NCI-H2196 (cell line): ENCODE results near the gene DGKI.

Experiments
- DNase-seq: peaks from one replicate; lab custom pipeline; 2025; ENCODE audit not compliant: unreplicated experiment; lab: John Stamatoyannopoulos, UW

Gene DGKI

GRCh38 chr7:137386966-137387365, 459.8 kb downstream of the DGKI start:
- no peak for DNase-seq

- DNase-seq, result no peak
Measured at GRCh38 chr7:137381045-137381444, 465.7 kb downstream of the DGKI start.

GRCh38 chr7:137373507-137373906, 473.3 kb downstream of the DGKI start:
- DNase-seq, result no peak

DNA sequence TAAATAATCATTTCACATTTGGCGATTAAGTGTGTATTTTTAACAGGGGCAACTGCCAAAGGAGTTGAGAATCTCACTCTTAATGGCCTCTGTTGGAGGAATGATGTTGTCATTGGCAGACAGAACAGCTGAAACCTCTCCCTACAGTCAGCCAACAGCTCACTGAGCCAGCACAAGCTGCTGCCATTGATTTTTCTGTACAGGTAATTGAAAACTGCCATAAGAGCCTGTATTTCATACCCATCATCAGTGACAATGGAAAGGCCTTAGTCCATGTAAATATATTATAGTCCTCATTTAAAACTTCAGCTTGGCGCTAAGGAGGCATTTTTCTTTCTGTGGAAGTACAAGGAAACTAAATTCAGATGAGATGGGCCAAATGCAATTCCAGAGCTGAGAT, 475.2 kb downstream of the DGKI start:
- DNase-seq, result no peak

DNA sequence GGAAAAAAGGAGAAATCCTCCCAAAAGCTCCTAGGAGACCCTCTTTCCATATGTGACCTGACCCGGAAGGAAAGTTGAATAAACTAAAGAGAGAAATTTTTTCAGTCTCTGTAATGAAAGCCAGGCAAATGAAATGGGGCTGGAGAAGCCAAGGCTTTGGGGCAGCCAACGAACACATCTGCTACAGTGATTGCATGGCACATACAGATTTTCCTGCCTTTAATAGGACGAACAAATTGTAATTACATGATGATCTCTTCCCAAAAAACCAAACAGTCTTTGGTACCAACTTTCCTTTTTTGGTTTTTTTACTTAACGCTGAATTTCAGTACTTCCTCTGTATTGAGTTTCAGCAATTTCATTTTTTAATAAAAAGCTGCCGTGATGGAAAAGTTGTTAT, 479.8 kb downstream of the DGKI start:
- DNase-seq, result no peak

DNA sequence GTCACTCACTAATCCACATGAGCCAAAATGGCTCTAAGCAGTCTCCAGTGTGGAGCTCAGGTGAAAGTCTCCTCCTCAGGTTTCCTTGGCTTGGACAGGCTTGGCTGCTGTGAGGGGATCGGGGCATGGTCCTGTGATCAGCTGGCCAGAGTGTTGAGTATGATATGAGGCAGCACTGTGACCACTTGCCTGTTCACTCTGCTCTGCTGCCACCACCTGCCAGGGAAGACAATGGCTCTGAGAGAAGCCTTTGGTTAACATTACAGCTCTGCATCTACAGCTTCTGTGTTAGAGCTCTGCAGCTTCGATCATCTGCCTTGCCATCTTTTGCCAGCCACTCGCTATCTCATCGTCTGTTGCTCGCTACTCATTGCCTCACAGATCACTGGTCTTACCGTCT, 483.1 kb downstream of the DGKI start:
- no peak for DNase-seq

DNA sequence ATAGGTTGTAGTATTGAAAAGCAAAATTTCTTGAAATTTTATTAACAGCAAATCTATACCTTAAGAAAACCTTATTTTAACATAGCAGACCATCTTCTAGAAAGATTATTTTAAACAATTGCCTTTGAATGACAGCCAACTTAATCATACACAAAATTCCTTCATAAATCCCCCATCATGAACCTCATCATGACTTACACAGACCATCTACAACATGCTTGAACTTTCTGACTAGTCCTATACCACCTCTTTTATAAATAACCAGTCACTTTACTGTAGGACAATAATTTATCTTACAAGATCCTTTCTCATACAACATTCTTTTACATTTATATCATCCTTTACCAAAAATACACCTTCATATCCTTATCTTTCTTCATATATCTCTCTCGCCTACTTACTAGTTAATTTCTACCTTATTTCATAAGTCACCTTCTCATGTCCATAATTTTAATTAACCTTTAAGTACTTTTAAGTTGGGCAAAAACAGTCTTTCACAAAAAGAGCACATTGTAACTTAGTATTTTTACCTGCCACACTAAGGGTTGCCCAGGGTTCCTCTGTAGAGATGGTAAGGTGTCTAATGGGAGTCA, 486.6 kb downstream of the DGKI start:
- DNase-seq, result no peak

DNA sequence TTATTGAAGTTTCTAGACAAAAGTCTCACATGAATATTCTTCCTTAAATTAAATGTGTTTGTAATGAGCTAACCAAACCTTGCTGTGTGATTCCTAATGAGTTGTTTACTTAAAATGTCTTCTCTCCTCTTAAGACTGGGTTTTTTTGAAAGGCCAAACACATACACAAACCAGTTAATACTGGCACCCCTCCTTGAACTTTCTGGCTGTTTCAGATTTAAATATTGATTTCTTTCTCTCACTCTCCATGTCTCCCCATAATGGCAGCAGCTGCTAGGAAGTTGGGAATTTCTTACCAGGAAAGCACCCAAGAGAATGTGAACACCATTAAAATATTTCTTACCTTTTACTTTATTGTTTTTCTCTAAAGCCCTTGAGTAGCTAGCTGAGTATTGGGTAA, 491.8 kb downstream of the DGKI start:
- no peak for DNase-seq

DNA sequence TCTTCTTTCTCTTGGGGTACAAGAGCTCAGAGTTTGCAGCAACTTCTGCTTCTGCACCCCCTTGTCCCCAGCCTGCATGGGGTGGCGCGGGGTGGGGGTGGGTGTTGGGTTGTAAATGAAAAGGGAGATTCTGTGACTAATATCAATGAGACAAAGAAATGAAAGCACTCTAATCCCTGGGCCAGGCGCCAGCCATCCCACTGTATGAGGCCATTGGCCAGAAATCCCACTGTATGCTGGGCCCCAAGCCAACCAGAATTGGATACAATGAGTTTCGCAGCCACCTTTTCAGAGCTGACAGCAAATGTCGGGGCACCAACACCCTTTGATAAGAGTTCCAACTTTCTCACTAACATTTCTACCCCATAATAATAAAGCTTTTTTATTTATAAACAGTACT, 492.4 kb downstream of the DGKI start:
- peak; percentile 91 for DNase-seq

DNA sequence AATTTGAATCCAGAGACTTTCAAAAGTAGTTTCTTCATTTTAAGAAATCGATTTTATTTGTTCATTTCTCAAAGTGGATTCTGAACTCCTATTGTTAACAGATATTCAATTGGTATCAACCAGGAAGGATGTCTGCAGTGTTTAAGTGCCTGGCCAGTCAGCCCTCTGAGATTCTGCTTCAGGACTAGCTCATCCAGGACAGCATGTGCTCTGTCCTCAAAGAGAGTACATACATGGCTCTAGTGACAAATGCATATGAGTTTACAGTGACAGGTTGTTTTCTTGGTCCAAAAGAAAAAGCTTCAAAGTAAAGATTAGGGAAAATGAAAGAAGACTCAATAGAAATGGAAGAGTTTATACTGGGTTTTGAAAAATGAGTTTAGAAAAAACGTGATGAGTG, 494.8 kb downstream of the DGKI start:
- no peak for DNase-seq

- DNase-seq, result no peak
Measured at GRCh38 chr7:137345799-137346449, 500.9 kb downstream of the DGKI start.

- peak; percentile 38 for DNase-seq
Measured at GRCh38 chr7:137343281-137343841, 503.4 kb downstream of the DGKI start, which contains the start of gene PTN. TSS of gene PTN (minus strand) at chr7:137343733. CDS start at chr7:137254973, 88,760 bp downstream.

DNA sequence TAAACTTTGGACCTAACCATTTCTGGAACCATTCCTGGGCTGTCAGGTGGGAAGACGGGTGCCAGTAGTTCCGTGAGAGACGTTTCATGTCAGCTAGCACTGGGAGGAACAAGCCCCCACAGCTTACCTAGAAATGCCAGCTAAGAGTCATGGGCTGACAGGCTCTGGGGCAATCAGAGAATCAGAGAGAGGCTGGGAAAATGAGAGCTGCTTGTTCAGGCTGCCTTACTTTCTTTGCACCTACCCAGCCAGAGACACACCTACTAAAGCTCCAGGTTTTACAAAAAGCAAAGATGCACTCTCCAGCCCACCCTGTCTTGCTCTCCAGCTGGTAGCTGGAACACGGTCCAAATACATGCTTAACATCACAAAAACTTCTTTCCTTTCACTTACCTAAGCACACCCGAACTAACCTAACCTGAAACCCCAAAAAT, 503.9 kb downstream of the DGKI start:
- DNase-seq, result no peak

GRCh38 chr7:137342265-137342664, 504.5 kb downstream of the DGKI start:
- DNase-seq, result no peak

DNA sequence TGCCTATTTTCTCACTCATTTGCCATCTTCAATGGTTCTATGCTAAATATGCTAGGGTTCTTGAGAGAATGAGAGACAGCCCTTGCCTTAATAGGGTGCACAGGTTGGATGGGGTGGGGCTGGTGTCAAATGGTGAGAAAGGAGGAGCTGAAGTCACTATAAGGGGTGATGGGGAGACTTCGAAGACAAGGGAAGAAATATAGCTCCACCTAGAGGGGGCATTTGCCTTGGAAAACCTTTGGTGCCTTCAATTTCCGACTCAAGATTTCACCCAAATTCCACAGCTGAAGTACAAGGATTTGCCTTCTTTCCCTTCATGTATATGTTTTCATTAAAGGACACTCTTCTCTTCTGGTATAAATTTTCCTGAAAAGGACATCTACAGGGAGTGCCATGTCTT, 508.9 kb downstream of the DGKI start:
- no peak for DNase-seq

DNA sequence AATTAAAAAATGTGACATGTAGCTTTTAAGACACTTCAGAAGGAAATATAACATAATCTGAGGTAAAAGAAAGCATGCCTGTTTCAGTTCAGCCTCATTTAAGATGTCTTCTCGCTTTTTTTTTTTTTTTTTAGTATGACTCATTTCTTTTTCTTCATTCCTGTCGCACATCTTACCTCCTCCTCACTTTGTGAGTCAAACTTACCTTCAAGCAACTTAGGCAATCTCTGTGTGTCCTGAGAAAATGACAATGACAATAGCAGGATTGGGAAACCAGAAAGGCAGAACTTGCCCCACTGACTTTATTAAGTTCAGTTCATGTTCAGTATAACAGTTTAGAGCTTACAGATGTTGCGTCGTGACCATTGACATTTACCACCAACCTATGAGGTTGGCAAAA, 511.0 kb downstream of the DGKI start:
- no peak for DNase-seq

DNA sequence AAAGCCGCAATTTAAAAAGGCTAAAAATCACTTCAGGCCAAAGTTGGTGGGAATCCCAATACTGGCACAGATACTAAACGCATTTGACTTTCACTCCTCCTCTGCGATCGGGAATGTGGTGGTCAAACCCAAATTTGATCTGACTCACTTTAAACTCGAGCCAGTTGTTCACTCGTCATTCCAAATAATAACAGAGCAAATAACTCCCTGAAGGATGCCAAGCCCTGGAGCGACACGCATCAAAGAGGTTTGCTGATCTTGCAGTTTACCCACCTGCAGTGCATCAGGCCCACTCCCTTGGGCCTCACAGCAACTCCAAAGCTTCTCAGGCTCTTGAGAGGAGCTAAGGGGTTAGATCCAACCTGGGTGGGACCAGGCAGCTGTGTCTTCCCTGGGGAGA, 515.4 kb downstream of the DGKI start:
- DNase-seq, result no peak
